Right ventricle myocardium inferior (tissue), 1 donor: ENCODE data around the gene UBR1. TPM values are rescaled to one million over a fixed set of nuclear protein-coding genes. Genes with fewer than 3 reads are reported as not detected.
"Not testable (repeated sequence)": the region's sequence is repeated elsewhere in the genome, so short reads cannot be mapped to it uniquely, and the experiment has no call there.

Experiments
- ATAC-seq: fragments of 200-7000 bp; cut with Tn5 transposase; one replicate; pipeline ENCODE4 v1.9.1; 2020; ENCODE audit warnings: mild to moderate bottlenecking, moderate library complexity
- DNase-seq: peaks from one replicate; pipeline ENCODE4 v3.0.0; 2021; ENCODE audit errors: missing footprints
- intact Hi-C: fragments of 100-400 bp; cut with DNase I; formaldehyde crosslinking; loops from one replicate; pipeline ENCODE4 v1.11.0; 2022
- total RNA-seq: library from RNA; stranded (reverse); fragmentation: NEBNext Ultra II Directional; extraction: Animal tissue kit (Norgen Biotek cat#: 25700); gene quantifications from one replicate; pipeline ENCODE4 v1.2.1, GENCODE V29; 2021
- donor health status: DM: no; HTN: yes; CAD: no; lungs with severe emphysema.

UBR1 gene
- total RNA-seq, 1 donor from 2014 or later, result 20.2 TPM

DNA sequence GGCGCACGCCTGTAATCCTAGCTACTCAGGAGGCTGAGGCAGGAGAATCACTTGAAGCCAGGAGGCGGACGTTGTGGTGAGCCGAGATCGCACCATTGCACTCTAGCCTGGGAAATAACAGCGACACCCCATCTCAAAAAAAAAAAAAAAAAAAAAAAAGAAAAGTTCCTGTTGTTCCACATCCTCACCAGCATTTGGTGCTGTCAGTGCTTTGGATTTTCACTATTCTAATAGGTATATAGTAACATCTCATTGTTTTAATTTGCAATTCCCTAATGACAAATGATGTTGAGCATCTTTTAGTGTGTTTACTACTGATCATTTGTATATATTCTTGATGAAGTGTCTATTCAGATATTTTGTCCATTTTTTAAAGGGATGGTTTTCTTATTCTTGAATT lies 24.6 kb downstream of the UBR1 start:
- intact Hi-C loops, result no loop called here
- DNase-seq (no peak), ATAC-seq (no peak)

- ATAC-seq, result no peak
- intact Hi-C loops, result no loop called here
- DNase-seq, result no peak
These were observed 34.4 kb downstream of the UBR1 start for GRCh38 chr15:43071451-43071850.

GRCh38 chr15:43070893-43071292 lies 34.9 kb downstream of the UBR1 start:
- intact Hi-C loops, result no loop called here
- no peak for DNase-seq
- no peak for ATAC-seq

- no peak for DNase-seq
- intact Hi-C loops, result no loop called here
- ATAC-seq, result no peak
These were observed 35.6 kb downstream of the UBR1 start for GRCh38 chr15:43070249-43070648.

- intact Hi-C loops, result no loop called here
These were observed 37.9 kb downstream of the UBR1 start for GRCh38 chr15:43067717-43068461.

GRCh38 chr15:43056696-43057095 lies 49.1 kb downstream of the UBR1 start:
- intact Hi-C loops, result no loop called here
- ATAC-seq, result no peak

More at GRCh38 chr15:43067717-43068461, 37.9 kb downstream of the UBR1 start:
- DNase-seq (no peak), ATAC-seq (no peak)

GRCh38 chr15:43052860-43053259 lies 53.0 kb downstream of the UBR1 start:
- DNase-seq (no peak), ATAC-seq (no peak)
- intact Hi-C loops, result no loop called here

More at GRCh38 chr15:43056696-43057095, 49.1 kb downstream of the UBR1 start:
- no peak for DNase-seq

DNA sequence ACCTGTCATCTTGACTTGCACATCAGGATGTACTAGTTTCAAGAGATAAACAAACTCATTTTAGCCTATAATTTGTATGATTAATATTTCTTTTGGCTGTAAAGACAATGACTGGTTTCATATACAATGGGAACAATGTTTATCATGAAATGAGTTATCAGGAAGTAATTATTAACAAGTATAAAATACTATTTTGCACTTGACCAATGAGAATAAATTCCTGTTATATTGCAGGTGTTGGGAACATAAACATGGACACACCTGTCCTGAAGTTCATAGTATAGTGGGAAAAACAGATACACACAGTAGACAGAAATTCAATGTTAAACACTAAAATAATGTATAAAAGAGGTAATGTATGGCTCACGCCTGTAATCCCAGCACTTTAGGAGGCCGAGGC lies 56.9 kb downstream of the UBR1 start:
- ATAC-seq (no peak), DNase-seq (no peak)
- intact Hi-C loops, result no loop called here

DNA sequence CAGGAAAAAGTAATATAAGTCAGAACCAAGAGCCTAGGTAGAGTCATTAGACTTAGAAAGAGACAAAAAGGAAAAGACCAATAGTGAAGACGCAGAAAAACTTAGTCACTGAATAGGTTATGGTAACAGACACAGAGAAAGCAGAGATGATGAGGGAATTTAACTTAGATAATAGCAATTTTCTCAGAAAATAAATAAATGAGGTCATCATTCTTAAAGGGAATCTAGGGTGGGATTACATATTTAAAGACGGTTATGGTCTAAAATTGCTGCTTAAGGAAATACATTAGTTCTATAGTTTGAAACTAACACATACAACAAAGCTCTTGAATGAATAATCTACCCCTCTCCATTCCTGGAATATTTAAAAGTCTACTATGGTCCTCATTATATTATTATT lies 59.4 kb downstream of the UBR1 start:
- ATAC-seq, result no peak
- DNase-seq, result no peak
- intact Hi-C loops, result no loop called here

DNA sequence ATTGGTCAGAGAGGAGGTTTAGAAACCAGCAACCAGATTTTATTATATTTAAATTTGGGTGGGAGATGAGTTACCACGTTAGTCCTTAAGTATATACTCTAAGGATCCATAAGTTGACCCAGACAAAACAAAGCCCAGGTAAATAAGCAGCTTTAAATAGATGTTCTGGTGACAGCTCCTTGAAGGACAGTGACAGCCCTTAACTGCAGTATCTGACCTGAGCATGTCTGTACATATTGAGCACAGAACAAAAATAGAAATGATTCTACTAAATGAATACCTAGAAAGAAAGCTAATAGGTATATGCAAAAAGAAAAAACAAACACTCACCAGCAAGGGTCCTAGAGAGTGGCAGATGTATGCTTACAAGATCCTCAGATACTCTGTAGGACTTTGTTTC lies 63.0 kb downstream of the UBR1 start:
- DNase-seq, result no peak
- intact Hi-C loops, result no loop called here
- no peak for ATAC-seq

- DNase-seq, intact Hi-C loops: not testable (repeated sequence)
These were observed 64.8 kb downstream of the UBR1 start for GRCh38 chr15:43041085-43041484.

GRCh38 chr15:43035240-43035639 lies 70.6 kb downstream of the UBR1 start:
- DNase-seq, ATAC-seq, intact Hi-C loops: not testable (repeated sequence)

More at GRCh38 chr15:43041085-43041484, 64.8 kb downstream of the UBR1 start:
- not testable (repeated sequence) for ATAC-seq

GRCh38 chr15:43029476-43029875 lies 76.4 kb downstream of the UBR1 start:
- ATAC-seq (no peak), DNase-seq (no peak)
- intact Hi-C loops, result loop anchor here (10.0 kb wide), 2 partner anchors 75 to 125 kb away; no protein-coding TSS in a partner anchor

DNA sequence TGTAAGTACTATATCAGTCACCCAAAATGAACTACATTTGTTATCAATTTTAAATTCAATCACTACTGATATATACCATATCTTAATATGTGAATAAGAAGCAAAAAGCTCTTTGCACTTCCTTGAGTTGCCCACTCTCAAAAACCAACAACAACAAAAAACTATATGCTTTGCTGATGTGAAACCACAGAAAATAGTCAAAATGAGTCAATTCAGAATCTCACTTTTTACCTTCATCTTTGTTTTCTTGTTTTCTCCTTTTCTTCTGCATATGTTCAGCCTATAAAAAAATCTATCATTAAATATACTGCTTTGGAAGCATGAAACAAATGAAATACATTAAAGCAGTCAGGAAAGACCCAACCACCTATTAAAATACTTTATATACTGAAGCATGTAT lies 80.7 kb downstream of the UBR1 start:
- intact Hi-C loops, result loop anchor here (10.0 kb wide), 2 partner anchors 70 to 130 kb away; no protein-coding TSS in a partner anchor
- ATAC-seq (no peak), DNase-seq (no peak)

DNA sequence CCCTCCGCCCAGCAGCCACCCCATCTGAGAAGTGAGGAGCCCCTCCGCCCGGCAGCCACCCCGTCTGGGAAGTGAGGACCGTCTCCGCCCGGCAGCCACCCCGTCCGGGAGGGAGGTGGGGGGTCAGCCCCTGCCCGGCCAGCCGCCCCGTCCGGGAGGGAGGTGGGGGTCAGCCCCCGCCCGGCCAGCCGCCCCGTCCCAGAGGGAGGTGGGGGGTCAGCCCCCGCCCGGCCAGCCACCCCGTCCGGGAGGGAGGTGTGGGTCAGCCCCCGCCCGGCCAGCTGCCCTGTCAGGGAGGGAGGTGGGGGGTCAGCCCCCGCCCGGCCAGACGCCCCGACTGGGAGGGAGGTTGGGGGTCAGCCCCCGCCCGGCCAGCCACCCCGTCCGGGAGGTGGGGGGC lies 91.2 kb downstream of the UBR1 start:
- DNase-seq, ATAC-seq, intact Hi-C loops: not testable (repeated sequence)

DNA sequence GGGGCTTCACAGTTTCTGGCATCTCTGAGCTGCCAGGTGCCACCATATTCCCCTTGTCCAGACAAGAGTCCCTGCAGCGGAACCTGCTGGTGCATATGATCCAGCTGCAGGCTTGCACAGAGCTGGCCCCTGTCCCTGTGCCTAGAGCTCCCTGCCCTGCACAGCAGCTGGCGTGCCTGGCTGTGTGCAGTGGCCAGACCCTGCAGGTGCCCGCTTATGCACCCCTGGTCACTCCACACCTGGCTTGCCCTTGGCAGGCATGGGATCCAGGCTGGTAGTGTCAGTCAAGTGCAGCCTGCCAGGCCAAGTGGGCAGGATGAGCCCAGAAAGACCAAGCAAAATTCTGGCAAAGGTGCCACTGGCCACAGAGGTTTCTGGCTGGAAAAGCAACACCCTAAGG lies 96.6 kb downstream of the UBR1 start:
- DNase-seq (no peak), ATAC-seq (no peak)
- intact Hi-C loops, result no loop called here

- intact Hi-C loops, result no loop called here
- DNase-seq (no peak), ATAC-seq (no peak)
These were observed 97.7 kb downstream of the UBR1 start for GRCh38 chr15:43008150-43008549.

DNA sequence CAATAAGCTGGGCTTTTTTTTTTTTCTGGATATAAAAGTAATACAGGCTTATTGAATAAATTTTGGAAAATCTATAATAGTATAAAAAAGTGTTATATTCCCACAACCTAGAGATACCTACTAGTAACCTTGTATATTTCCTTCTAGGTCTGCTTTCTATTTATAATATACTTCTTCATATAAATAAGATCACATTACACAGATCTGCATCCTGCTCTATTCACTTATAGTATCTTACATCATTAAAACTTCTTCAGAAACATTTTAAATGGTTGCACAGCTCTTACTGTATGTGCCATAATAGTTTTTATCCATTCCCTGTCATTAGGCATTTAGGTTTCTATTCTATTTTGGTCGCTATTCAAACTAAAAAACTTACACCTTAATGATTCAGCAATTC lies 98.3 kb downstream of the UBR1 start:
- ATAC-seq (no peak), DNase-seq (no peak)
- intact Hi-C loops, result no loop called here

GRCh38 chr15:43006991-43007390 lies 98.8 kb downstream of the UBR1 start:
- ATAC-seq (no peak), DNase-seq (no peak)
- intact Hi-C loops, result no loop called here

DNA sequence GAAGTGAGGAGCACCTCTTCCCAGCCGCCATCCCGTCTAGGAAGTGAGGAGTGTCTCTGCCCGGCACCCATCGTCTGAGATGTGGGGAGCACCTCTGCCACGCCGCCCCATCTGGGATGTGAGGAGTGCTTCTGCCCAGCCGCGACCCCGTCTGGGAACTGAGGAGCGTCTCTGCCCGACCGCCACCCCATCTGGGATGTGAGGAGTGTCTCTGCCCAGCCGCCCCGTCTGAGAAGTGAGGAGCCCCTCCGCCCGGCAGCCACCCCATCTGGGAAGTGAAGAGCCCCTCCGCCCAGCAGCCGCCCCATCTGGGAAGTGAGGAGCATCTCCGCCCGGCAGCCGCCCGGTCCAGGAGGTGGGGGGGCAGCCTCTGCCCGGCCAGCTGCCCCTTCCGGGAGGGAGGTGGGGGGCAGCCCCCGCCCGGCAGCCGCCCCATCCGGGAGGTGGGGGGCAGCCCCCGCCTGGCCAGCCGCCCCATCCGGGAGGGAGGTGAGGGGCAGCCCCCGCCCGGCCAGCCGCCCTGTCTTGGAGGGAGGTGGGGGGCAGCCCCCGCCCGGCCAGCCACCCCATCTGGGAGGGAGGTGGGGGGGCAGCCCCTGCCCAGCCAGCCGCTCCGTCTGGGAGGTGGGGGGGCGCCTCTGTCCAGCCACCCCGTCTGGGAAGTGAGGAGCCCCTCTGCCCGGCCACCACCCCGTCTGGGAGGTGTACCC lies 100.8 kb downstream of the UBR1 start:
- DNase-seq, intact Hi-C loops, ATAC-seq: not testable (repeated sequence)
